Natural killer cell (primary cell): Measurements from ENCODE around the gene NAT14. TPM values are rescaled to one million over a fixed set of nuclear protein-coding genes. Genes with fewer than 3 reads are reported as not detected.

ENCODE experiments used
- ATAC-seq, 3 donors: fragments of 150-1000 bp in 2 of 3; fragments of 200-7000 bp in 1 of 3; cut with Tn5 transposase; 1 replicate in 1 of 3; 2 replicates in 2 of 3; pipeline ENCODE4 v1.10.0; 2021; ENCODE audit warnings: mild to moderate bottlenecking in 2 of 3, moderate library complexity in 2 of 3
- DNase-seq, 2 donors: peaks; one replicate each; pipeline versions ENCODE4 v3.0.0 to v3.0.0-alpha.2; 2013 to 2021; ENCODE audit warnings: mixed read lengths in 1 of 2
- H3K27ac ChIP-seq: one replicate; pipeline ENCODE4 v1.5.1; 2013; ENCODE audit warnings: mild to moderate bottlenecking, low read length
- H3K27me3 ChIP-seq: one replicate; pipeline ENCODE4 v1.6.1; 2013; ENCODE audit warnings: low read length; ENCODE audit not compliant: control insufficient read depth, insufficient read depth
- H3K36me3 ChIP-seq: one replicate; pipeline ENCODE4 v1.6.1; 2013; ENCODE audit warnings: low read length; ENCODE audit not compliant: control insufficient read depth, insufficient read depth
- H3K4me1 ChIP-seq: one replicate; pipeline ENCODE4 v1.6.1; 2013; ENCODE audit warnings: low read length; ENCODE audit not compliant: control insufficient read depth, insufficient read depth
- H3K4me3 ChIP-seq: one replicate; pipeline ENCODE4 v1.5.1; 2013; ENCODE audit warnings: low read length
- H3K9me3 ChIP-seq: one replicate; pipeline ENCODE4 v1.6.1; 2013; ENCODE audit warnings: low read length; ENCODE audit not compliant: control insufficient read depth, insufficient read depth
- H3K27ac Mint-ChIP-seq, 2 donors: one replicate each; pipeline ENCODE4 v1.8.0; 2022; ENCODE audit warnings: mild to moderate bottlenecking in 2 of 2, mixed read lengths in 2 of 2, moderate library complexity in 1 of 2
- H3K27me3 Mint-ChIP-seq, 2 donors: one replicate each; pipeline ENCODE4 v1.8.0; 2022; ENCODE audit warnings: low read depth in 2 of 2, mixed read lengths in 2 of 2
- H3K36me3 Mint-ChIP-seq: one replicate; pipeline ENCODE4 v1.8.0; 2022; ENCODE audit warnings: mixed read lengths
- H3K4me1 Mint-ChIP-seq, 2 donors: one replicate each; pipeline ENCODE4 v1.8.0; 2022; ENCODE audit warnings: mixed read lengths in 2 of 2
- H3K4me3 Mint-ChIP-seq: one replicate; pipeline ENCODE4 v1.8.0; 2022; ENCODE audit warnings: mild to moderate bottlenecking, moderate library complexity, mixed read lengths
- H3K9me3 Mint-ChIP-seq, 2 donors: one replicate each; pipeline ENCODE4 v1.8.0; 2022; ENCODE audit warnings: mixed read lengths in 2 of 2
- WGBS: methylation state at CpG from one replicate; pipeline ENCODE4 v1.1.7; 2013; ENCODE audit warnings: missing lambda C conversion rate; ENCODE audit not compliant: insufficient coverage; 5-methylcytosine and 5-hydroxymethylcytosine counted together
- intact Hi-C: fragments of 100-400 bp; cut with micrococcal nuclease; formaldehyde crosslinking; loops from one replicate; pipeline ENCODE4 v1.14.2; 2022
- total RNA-seq, 4 donors: library from RNA; stranded (reverse); fragments of 120-200 nt in 1 of 4; gene quantifications; one replicate each; pipeline versions ENCODE4 v1.2.3 to v1.2.4, GENCODE V29; 2013 to 2022
- TF ChIP-seq, protein P1 (sequence below): fragments of 200-600 bp; IDR thresholded peaks from one replicate; pipeline ENCODE4 v1.8.0; 2022; ENCODE audit warnings: antibody characterized with exemption

NAT14 gene
- total RNA-seq, 3 donors from 2014 or later (not counting 1 experiment from before 2014, with no cell fraction given): 8.7 to 12.5 (median 8.8) TPM

DNA sequence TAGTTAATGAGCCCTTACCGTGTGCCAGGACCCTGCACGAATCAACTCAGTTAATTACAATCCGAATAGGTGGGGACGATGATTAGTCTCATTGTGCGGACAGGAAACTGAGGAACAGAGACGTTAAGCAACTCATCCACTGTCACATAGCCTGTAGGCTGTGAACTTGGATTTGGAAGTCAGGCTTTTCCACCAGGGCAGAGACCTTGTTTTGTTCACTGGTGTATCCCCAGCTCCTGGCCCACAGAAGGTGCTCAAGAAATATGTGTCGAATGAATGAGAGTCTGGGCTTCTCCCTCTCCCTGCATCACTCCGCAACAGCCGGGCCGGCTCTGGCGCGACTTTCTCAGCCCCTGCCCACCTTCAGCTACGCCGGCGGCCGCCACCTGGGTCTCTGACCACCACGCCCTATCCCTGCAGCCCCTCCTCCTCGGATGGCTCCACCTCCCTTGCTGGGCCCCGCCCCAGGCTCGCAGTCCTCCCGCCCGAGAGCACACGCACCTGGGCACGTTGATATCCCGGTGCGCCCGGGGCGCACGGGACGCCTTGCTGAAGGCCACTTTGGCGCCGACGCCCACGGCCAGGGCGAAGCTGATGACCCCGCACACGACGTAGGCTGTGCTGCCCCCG lies 43.2 kb upstream of the NAT14 start:
- ATAC-seq (no peak), DNase-seq (no peak)
- H3K27ac Mint-ChIP-seq: no peak overlapping the region
- intact Hi-C loops: no loop called here
- Histone ChIP-seq H3K4me3 (no peak overlapping the region), H3K4me1 (peaks cover 22% of the 10 kb centered on the region), H3K27me3 (peaks cover 48% of the 10 kb centered on the region), H3K9me3 (no peaks in the 10 kb centered on the region), H3K27ac (no peak overlapping the region), H3K36me3 (no peaks in the 10 kb centered on the region)
- peaks cover 11 to 31% of the 10 kb centered on the region in 2 donors for H3K4me1 Mint-ChIP-seq
- peaks cover 8% of the 10 kb centered on the region for H3K36me3 Mint-ChIP-seq
- peaks cover 59 to 60% of the 10 kb centered on the region in 2 donors for H3K27me3 Mint-ChIP-seq
- no peaks in the 10 kb centered on the region for H3K9me3 Mint-ChIP-seq
- TF ChIP-seq, protein P1, sequence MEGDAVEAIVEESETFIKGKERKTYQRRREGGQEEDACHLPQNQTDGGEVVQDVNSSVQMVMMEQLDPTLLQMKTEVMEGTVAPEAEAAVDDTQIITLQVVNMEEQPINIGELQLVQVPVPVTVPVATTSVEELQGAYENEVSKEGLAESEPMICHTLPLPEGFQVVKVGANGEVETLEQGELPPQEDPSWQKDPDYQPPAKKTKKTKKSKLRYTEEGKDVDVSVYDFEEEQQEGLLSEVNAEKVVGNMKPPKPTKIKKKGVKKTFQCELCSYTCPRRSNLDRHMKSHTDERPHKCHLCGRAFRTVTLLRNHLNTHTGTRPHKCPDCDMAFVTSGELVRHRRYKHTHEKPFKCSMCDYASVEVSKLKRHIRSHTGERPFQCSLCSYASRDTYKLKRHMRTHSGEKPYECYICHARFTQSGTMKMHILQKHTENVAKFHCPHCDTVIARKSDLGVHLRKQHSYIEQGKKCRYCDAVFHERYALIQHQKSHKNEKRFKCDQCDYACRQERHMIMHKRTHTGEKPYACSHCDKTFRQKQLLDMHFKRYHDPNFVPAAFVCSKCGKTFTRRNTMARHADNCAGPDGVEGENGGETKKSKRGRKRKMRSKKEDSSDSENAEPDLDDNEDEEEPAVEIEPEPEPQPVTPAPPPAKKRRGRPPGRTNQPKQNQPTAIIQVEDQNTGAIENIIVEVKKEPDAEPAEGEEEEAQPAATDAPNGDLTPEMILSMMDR: no peak
- H3K4me3 Mint-ChIP-seq: peak overlapping the region; percentile 72
- WGBS: 4% methylated on average over 39 of the region's 39 CpGs

DNA sequence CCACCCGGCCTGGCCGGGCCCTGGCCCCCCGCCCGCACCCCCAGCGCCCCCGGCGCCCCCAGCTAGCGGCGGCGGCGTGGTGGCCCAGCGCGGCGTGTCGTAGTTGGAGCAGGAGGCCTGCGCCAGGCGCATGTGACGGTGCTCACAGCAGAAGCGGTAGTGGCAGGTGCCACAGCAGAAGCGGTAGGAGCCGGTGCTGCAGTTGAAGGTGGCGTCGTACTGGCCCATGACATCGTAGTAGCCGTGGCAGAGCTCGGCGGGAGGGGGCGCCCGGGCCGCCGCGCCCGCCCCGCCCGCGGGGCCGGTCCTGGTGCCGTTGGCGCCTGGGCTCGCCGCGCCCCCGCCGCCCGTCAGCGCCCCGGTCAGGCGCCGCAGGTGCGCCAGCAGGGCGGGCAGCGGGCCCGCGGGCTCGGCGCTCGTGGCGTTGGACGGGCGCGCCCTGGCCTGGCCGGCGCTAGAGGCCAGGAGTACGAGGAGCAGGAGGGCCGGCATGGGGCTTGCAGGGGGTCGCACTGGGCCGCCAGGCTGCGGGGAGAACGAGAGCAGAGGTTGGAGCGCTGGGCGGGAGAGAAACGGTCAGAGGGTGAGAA lies 42.5 kb upstream of the NAT14 start:
- H3K36me3 ChIP-seq: no peaks in the 10 kb centered on the region
- Mint-ChIP-seq H3K36me3 (peaks cover 8% of the 10 kb centered on the region), H3K27me3 (peaks cover 52 to 53% of the 10 kb centered on the region in 2 donors), H3K27ac (no peak overlapping the region), H3K4me1 (peaks cover 11 to 25% of the 10 kb centered on the region in 2 donors), H3K9me3 (no peaks in the 10 kb centered on the region), H3K4me3 (no peak overlapping the region)
- H3K27me3 ChIP-seq: peaks cover 44% of the 10 kb centered on the region
- no peak overlapping the region for H3K27ac ChIP-seq
- intact Hi-C loops: no loop called here
- H3K4me1 ChIP-seq: peaks cover 22% of the 10 kb centered on the region
- DNase-seq (peak in 1 of 2 donors; percentile 48), ATAC-seq (peak in 2 of 3 donors; percentile 17 to 40)
- 2% methylated on average over 70 of the region's 72 CpGs for WGBS
- TF ChIP-seq, protein P1: no peak
- H3K4me3 ChIP-seq: no peak overlapping the region
- H3K9me3 ChIP-seq: no peaks in the 10 kb centered on the region

DNA sequence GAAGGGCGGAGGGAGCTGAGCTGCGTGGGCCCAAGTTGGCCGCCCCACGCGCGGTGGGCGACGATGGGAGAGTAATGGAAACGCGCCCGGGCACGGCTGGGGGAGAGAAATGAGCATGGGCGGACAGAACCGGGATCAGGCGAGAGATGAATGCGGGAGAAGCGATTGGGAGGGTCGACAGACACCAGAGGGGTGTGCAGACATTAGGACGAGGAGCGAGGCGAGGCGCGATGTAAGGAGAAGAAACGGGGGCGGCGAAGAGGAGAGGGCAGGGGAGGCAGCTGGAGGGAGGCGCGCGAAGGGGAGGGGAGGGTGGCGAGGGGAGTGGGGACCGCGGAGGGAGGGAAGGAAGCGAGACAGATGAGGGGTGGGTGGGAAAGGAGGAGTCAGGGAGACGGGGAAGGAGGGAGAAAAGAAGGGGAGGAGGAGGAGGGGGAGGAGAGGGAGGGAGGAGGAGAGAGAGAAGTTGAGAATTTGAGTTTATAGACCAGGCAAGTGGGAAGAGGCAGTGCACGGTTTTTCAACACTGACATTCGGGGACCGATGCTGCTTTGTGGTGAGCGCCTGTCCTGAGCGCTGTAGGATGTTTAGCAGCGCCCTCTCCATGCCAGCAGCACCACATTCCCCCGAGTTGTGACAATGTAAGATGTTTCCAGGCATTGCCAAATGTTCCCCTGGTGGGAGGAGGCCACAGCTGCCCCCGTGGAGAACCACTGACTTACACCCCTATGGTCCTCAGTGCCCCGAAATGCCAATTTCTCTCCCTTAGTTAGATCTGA lies 41.8 kb upstream of the NAT14 start, which contains the start of gene SHISA7:
Gene SHISA7, minus strand, starts transcription at position 256 of the 779 bp plus-strand sequence. CDS start 437 bp downstream, outside the sequence.
- TF ChIP-seq, protein P1: no peak
- Mint-ChIP-seq H3K36me3 (peaks cover 8% of the 10 kb centered on the region), H3K9me3 (no peaks in the 10 kb centered on the region), H3K4me3 (no peak within 1 kb of the TSS), H3K27me3 (peaks cover 51 to 52% of the 10 kb centered on the region in 2 donors), H3K27ac (no peak within 1 kb of the TSS), H3K4me1 (peaks cover 11 to 25% of the 10 kb centered on the region in 2 donors)
- Histone ChIP-seq H3K27me3 (peaks cover 42% of the 10 kb centered on the region), H3K4me1 (peaks cover 22% of the 10 kb centered on the region), H3K4me3 (no peak within 1 kb of the TSS), H3K9me3 (no peaks in the 10 kb centered on the region), H3K36me3 (no peaks in the 10 kb centered on the region), H3K27ac (no peak within 1 kb of the TSS)
- intact Hi-C loops: no loop called here
- ATAC-seq: no peak
- 3% methylated on average over 43 of the region's 43 CpGs for WGBS
- DNase-seq: no peak
